Measurements from ENCODE around the gene SIAH2.

The SIAH2 gene

GRCh38 chr3:150742679-150743078, 20.3 kb downstream of the SIAH2 start:
- TF ChIP-seq CTCF (IDR thresholded peaks at IDR 0.05; ENCODE audit: unreplicated experiment in 3 of 3): no peak
- Mint-ChIP-seq H3K27ac (no peak overlapping the region), H3K4me1 (peaks cover 17% of the 10 kb centered on the region), H3K36me3 (ENCODE audit: low read depth) (peaks cover 9% of the 10 kb centered on the region), H3K27me3 (ENCODE audit: low read depth) (peaks cover 3% of the 10 kb centered on the region), H3K9me3 (no peaks in the 10 kb centered on the region), H3K4me3 (no peak overlapping the region)

- H3K36me3 Mint-ChIP-seq (ENCODE audit: low read depth): peaks cover 9% of the 10 kb centered on the region
- H3K27ac Mint-ChIP-seq: no peak overlapping the region
- H3K4me1 Mint-ChIP-seq: peaks cover 17% of the 10 kb centered on the region
- H3K9me3 Mint-ChIP-seq: no peaks in the 10 kb centered on the region
- no peak overlapping the region for H3K4me3 Mint-ChIP-seq
- H3K27me3 Mint-ChIP-seq (ENCODE audit: low read depth): peaks cover 3% of the 10 kb centered on the region
- no peak for TF ChIP-seq CTCF (IDR thresholded peaks at IDR 0.05; ENCODE audit: unreplicated experiment in 3 of 3)
These were observed 20.8 kb downstream of the SIAH2 start for GRCh38 chr3:150742141-150742523.

GRCh38 chr3:150741497-150742140, 21.4 kb downstream of the SIAH2 start:
- no peak for TF ChIP-seq CTCF (IDR thresholded peaks at IDR 0.05; ENCODE audit: unreplicated experiment in 3 of 3)
- Mint-ChIP-seq H3K9me3 (no peaks in the 10 kb centered on the region), H3K27me3 (ENCODE audit: low read depth) (peaks cover 3% of the 10 kb centered on the region), H3K4me3 (no peak overlapping the region), H3K36me3 (ENCODE audit: low read depth) (peaks cover 9% of the 10 kb centered on the region), H3K4me1 (peaks cover 17% of the 10 kb centered on the region), H3K27ac (peak overlapping the region in 2 of 3 experiments; percentile 23 to 30)

- peaks cover 17% of the 10 kb centered on the region for H3K4me1 Mint-ChIP-seq
- H3K36me3 Mint-ChIP-seq (ENCODE audit: low read depth): peaks cover 9% of the 10 kb centered on the region
- H3K4me3 Mint-ChIP-seq: no peak overlapping the region
- no peak for TF ChIP-seq CTCF (IDR thresholded peaks at IDR 0.05; ENCODE audit: unreplicated experiment in 3 of 3)
- H3K27me3 Mint-ChIP-seq (ENCODE audit: low read depth): peaks cover 3% of the 10 kb centered on the region
- peak overlapping the region in 2 of 3 experiments; percentile 23 to 30 for H3K27ac Mint-ChIP-seq
- no peaks in the 10 kb centered on the region for H3K9me3 Mint-ChIP-seq
These were observed 22.1 kb downstream of the SIAH2 start for GRCh38 chr3:150740733-150741496.

- no peak overlapping the region for H3K4me3 Mint-ChIP-seq
- no peaks in the 10 kb centered on the region for H3K27me3 Mint-ChIP-seq (ENCODE audit: low read depth)
- H3K9me3 Mint-ChIP-seq: no peaks in the 10 kb centered on the region
- H3K36me3 Mint-ChIP-seq (ENCODE audit: low read depth): peaks cover 9% of the 10 kb centered on the region
- H3K27ac Mint-ChIP-seq: no peak overlapping the region
- no peak for TF ChIP-seq CTCF (IDR thresholded peaks at IDR 0.05; ENCODE audit: unreplicated experiment in 3 of 3)
- H3K4me1 Mint-ChIP-seq: peaks cover 17% of the 10 kb centered on the region
These were observed 22.9 kb downstream of the SIAH2 start for GRCh38 chr3:150739877-150740645.
